Measurements from ENCODE around the gene ZBTB14.
A peak's percentile ranks its signal among the peaks of the same experiment; 100 is the strongest.

The ZBTB14 gene

GRCh38 chr18:5295231-5295920 lies at the start of gene ZBTB14:
TSS of gene ZBTB14 (minus strand) at chr18:5295726. CDS start at chr18:5293246, 2,480 bp downstream.
- DNase-seq = peak; percentile 58

GRCh38 chr18:5339202-5339834 lies 43.8 kb upstream of the ZBTB14 start:
- DNase-seq = no peak

GRCh38 chr18:5334456-5335075 lies 39.0 kb upstream of the ZBTB14 start:
- no peak for DNase-seq

GRCh38 chr18:5318061-5318700 lies 22.7 kb upstream of the ZBTB14 start:
- DNase-seq = no peak

GRCh38 chr18:5317186-5317585 lies 21.7 kb upstream of the ZBTB14 start:
- DNase-seq = no peak

GRCh38 chr18:5315838-5316237 lies 20.3 kb upstream of the ZBTB14 start:
- DNase-seq = no peak

- DNase-seq = no peak
Observed at GRCh38 chr18:5311301-5311989, 15.9 kb upstream of the ZBTB14 start.

- peak; percentile 58 for DNase-seq
Observed at GRCh38 chr18:5309888-5310470, 14.5 kb upstream of the ZBTB14 start.

- no peak for DNase-seq
Observed at GRCh38 chr18:5305835-5306234, 10.3 kb upstream of the ZBTB14 start.

- no peak for DNase-seq
Observed at GRCh38 chr18:5304232-5304631, 8.7 kb upstream of the ZBTB14 start.

GRCh38 chr18:5303636-5304035 lies 8.1 kb upstream of the ZBTB14 start:
- DNase-seq = no peak

- no peak for DNase-seq
Observed at GRCh38 chr18:5302606-5303005, 7.1 kb upstream of the ZBTB14 start.

- DNase-seq = no peak
Observed at GRCh38 chr18:5300476-5301010, 5.0 kb upstream of the ZBTB14 start.

GRCh38 chr18:5298156-5298852 lies 2.8 kb upstream of the ZBTB14 start:
- no peak for DNase-seq

GRCh38 chr18:5297597-5297996 lies 2.1 kb upstream of the ZBTB14 start:
- DNase-seq = no peak

- DNase-seq = peak; percentile 58
Observed at GRCh38 chr18:5296706-5297320, 1.3 kb upstream of the ZBTB14 start.

- peak; percentile 96 for DNase-seq
Observed at GRCh38 chr18:5295981-5296705, 617 bp upstream of the ZBTB14 start.

GRCh38 chr18:5294457-5295230 lies 882 bp downstream of the ZBTB14 start:
- DNase-seq = peak; percentile 55

- no peak for DNase-seq
Observed at GRCh38 chr18:5294113-5294456, 1.4 kb downstream of the ZBTB14 start.

- DNase-seq = no peak
Observed at GRCh38 chr18:5288517-5288935, 7.0 kb downstream of the ZBTB14 start.
